Calu3 (cell line): ENCODE data around the gene AIFM2. TPM values are rescaled to one million over a fixed set of nuclear protein-coding genes. Genes with fewer than 3 reads are reported as not detected.
A peak's percentile ranks its signal among the peaks of the same experiment; 100 is the strongest.

ENCODE experiments used
- BruUV-seq: library from RNA; stranded (reverse); fragments of 400-500 nt; replicated peaks from 2 replicates; lab custom pipeline; 2021; lab: Mats Ljungman, UMichigan
- CTCF ChIA-PET: fragments of 300-600 bp; sonication (Branson Sonifier 250); formaldehyde crosslinking; loops from one replicate; lab custom pipeline; 2022; ENCODE audit warnings: antibody characterized with exemption; lab: Charles Lee
- DNase-seq: peaks from one replicate; pipeline ENCODE4 v3.0.0; 2022
- H3K27ac Mint-ChIP-seq: one replicate; pipeline ENCODE4 v1.8.0; 2022; ENCODE audit warnings: mixed read lengths; ENCODE audit not compliant: unreplicated experiment
- H3K27me3 Mint-ChIP-seq: one replicate; pipeline ENCODE4 v1.8.0; 2022; ENCODE audit warnings: mixed read lengths; ENCODE audit not compliant: unreplicated experiment
- H3K36me3 Mint-ChIP-seq: one replicate; pipeline ENCODE4 v1.8.0; 2022; ENCODE audit warnings: mild to moderate bottlenecking, moderate library complexity, mixed read lengths; ENCODE audit not compliant: insufficient read depth, unreplicated experiment
- H3K4me1 Mint-ChIP-seq: one replicate; pipeline ENCODE4 v1.8.0; 2022; ENCODE audit warnings: mild to moderate bottlenecking, low read depth, mixed read lengths; ENCODE audit not compliant: unreplicated experiment
- H3K4me3 Mint-ChIP-seq: one replicate; pipeline ENCODE4 v1.8.0; 2022; ENCODE audit warnings: mild to moderate bottlenecking, low read depth, moderate library complexity, mixed read lengths; ENCODE audit not compliant: unreplicated experiment
- H3K9me3 Mint-ChIP-seq: one replicate; pipeline ENCODE4 v1.8.0; 2022; ENCODE audit warnings: low read depth, mixed read lengths; ENCODE audit not compliant: unreplicated experiment
- CTCF ChIP-seq: fragments of 200-600 bp; IDR thresholded peaks from one replicate; pipeline ENCODE4 v1.8.0; 2022; ENCODE audit warnings: antibody characterized with exemption; ENCODE audit not compliant: unreplicated experiment
- intact Hi-C: fragments of 100-400 bp; cut with micrococcal nuclease; formaldehyde crosslinking; loops from one replicate; pipeline ENCODE4 v1.10.0; 2022; ENCODE audit not compliant: unreplicated experiment
- total RNA-seq: library from RNA; stranded (reverse); gene quantifications from 2 replicates; pipeline ENCODE4 v1.2.3, GENCODE V29; 2022

AIFM2 gene
- total RNA-seq, 1 experiment from 2014 or later: 21.1 TPM

- DNase-seq: no peak
- Mint-ChIP-seq H3K4me3 (peak overlapping the region; percentile 98), H3K36me3 (peaks cover 26% of the 10 kb centered on the region), H3K27me3 (no peaks in the 10 kb centered on the region), H3K4me1 (peaks cover 36% of the 10 kb centered on the region), H3K27ac (no peak overlapping the region), H3K9me3 (no peaks in the 10 kb centered on the region)
- intact Hi-C loops: no loop called here
- no TSS peak for BruUV-seq
- no peak for TF ChIP-seq CTCF
- CTCF ChIA-PET: no interaction called here
These were observed 1.6 kb downstream of the AIFM2 start for GRCh38 chr10:70130878-70131559.

GRCh38 chr10:70126700-70127395, 5.8 kb downstream of the AIFM2 start:
- Mint-ChIP-seq H3K9me3 (peaks cover 2% of the 10 kb centered on the region), H3K36me3 (peaks cover 18% of the 10 kb centered on the region), H3K4me1 (peaks cover 19% of the 10 kb centered on the region), H3K27ac (no peak overlapping the region), H3K4me3 (no peak overlapping the region), H3K27me3 (no peaks in the 10 kb centered on the region)
- no peak for TF ChIP-seq CTCF
- CTCF ChIA-PET: no interaction called here
- DNase-seq: no peak
- intact Hi-C loops: no loop called here
- no TSS peak for BruUV-seq

GRCh38 chr10:70125918-70126552, 6.6 kb downstream of the AIFM2 start:
- peaks cover 2% of the 10 kb centered on the region for H3K9me3 Mint-ChIP-seq
- no peak overlapping the region for H3K4me3 Mint-ChIP-seq
- CTCF ChIA-PET: no interaction called here
- no TSS peak for BruUV-seq
- H3K4me1 Mint-ChIP-seq: peaks cover 11% of the 10 kb centered on the region
- intact Hi-C loops: no loop called here
- no peak for DNase-seq
- H3K36me3 Mint-ChIP-seq: peaks cover 13% of the 10 kb centered on the region
- TF ChIP-seq CTCF: no peak
- no peaks in the 10 kb centered on the region for H3K27me3 Mint-ChIP-seq
- H3K27ac Mint-ChIP-seq: no peak overlapping the region

- H3K4me1 Mint-ChIP-seq: peaks cover under 1% of the 10 kb centered on the region
- H3K27ac Mint-ChIP-seq: peak overlapping the region; percentile 15
- peaks cover 13% of the 10 kb centered on the region for H3K36me3 Mint-ChIP-seq
- H3K27me3 Mint-ChIP-seq: no peaks in the 10 kb centered on the region
- TF ChIP-seq CTCF: no peak
- intact Hi-C loops: no loop called here
- CTCF ChIA-PET: no interaction called here
- no peak for DNase-seq
- BruUV-seq: no TSS peak
- H3K4me3 Mint-ChIP-seq: no peak overlapping the region
- H3K9me3 Mint-ChIP-seq: peaks cover 2% of the 10 kb centered on the region
These were observed 7.7 kb downstream of the AIFM2 start for GRCh38 chr10:70124918-70125317.
